T-helper 22 cell (primary cell): Measurements from ENCODE around the gene SURF4.
"Not testable (repeated sequence)": the region's sequence is repeated elsewhere in the genome, so short reads cannot be mapped to it uniquely, and the experiment has no call there.

Experiments used
- DNase-seq: peaks from one replicate; pipeline ENCODE4 v3.0.0-alpha.2; 2020; ENCODE audit warnings: low read depth

Gene SURF4

GRCh38 chr9:133334161-133334560 lies 41.7 kb downstream of the SURF4 start:
- DNase-seq, result no peak

- no peak for DNase-seq
These were observed 42.3 kb downstream of the SURF4 start for GRCh38 chr9:133333566-133333965.

- no peak for DNase-seq
These were observed 42.8 kb downstream of the SURF4 start for GRCh38 chr9:133333011-133333410.

GRCh38 chr9:133332381-133332730 lies 43.5 kb downstream of the SURF4 start:
- DNase-seq, result no peak

GRCh38 chr9:133331641-133332380 lies 44.0 kb downstream of the SURF4 start:
- no peak for DNase-seq

- no peak for DNase-seq
These were observed 44.6 kb downstream of the SURF4 start for GRCh38 chr9:133331221-133331620.

- not testable (repeated sequence) for DNase-seq
These were observed 46.3 kb downstream of the SURF4 start for GRCh38 chr9:133329306-133330156.

GRCh38 chr9:133327834-133328484 lies 47.9 kb downstream of the SURF4 start:
- DNase-seq, result no peak

GRCh38 chr9:133327021-133327420 lies 48.8 kb downstream of the SURF4 start:
- DNase-seq, result not testable (repeated sequence)

- DNase-seq, result no peak
These were observed 51.7 kb downstream of the SURF4 start for GRCh38 chr9:133323991-133324703.

GRCh38 chr9:133323211-133323610 lies 52.6 kb downstream of the SURF4 start:
- DNase-seq, result no peak

GRCh38 chr9:133322701-133323100 lies 53.2 kb downstream of the SURF4 start:
- no peak for DNase-seq

- no peak for DNase-seq
These were observed 54.4 kb downstream of the SURF4 start for GRCh38 chr9:133321411-133321935.

- DNase-seq, result no peak
These were observed 55.4 kb downstream of the SURF4 start for GRCh38 chr9:133320421-133320881.

GRCh38 chr9:133317551-133317950 lies 58.3 kb downstream of the SURF4 start:
- DNase-seq, result not testable (repeated sequence)

GRCh38 chr9:133315997-133316396 lies 59.9 kb downstream of the SURF4 start:
- DNase-seq, result no peak
